K562 (cell line): ENCODE measurements around the gene SLC25A26. TPM values are rescaled to one million over a fixed set of nuclear protein-coding genes. Genes with fewer than 3 reads are reported as not detected.

ENCODE experiments used
- CBX8 ChIP-seq: fragments of 200-600 bp; sonication (generic); IDR thresholded peaks from 2 replicates; pipeline ENCODE4 v1.6.1; 2012; ENCODE audit warnings: borderline replicate concordance, mixed run types, low read depth, mild to moderate bottlenecking, moderate library complexity, mixed read lengths, low read length, control low read depth, inconsistent platforms; ENCODE audit not compliant: poor library complexity, severe bottlenecking; ENCODE audit errors: extremely low read depth
- FUS ChIP-seq: fragments of 200-400 bp; formaldehyde crosslinking; optimal IDR thresholded peaks from 2 replicates; pipeline ENCODE3; 2017; ENCODE audit warnings: low read depth, low read length
- KDM2B ChIP-seq: fragments of 250-450 bp; sonication (Bioruptor Pico); IDR thresholded peaks from 2 replicates; pipeline ENCODE4 v1.8.0; 2021; ENCODE audit warnings: mild to moderate bottlenecking, moderate library complexity
- KDM4B ChIP-seq, 2 experiments: fragments of 450-650 bp in 1 of 2; sonication (generic) in 1 of 2; IDR thresholded peaks; 2 replicates each; pipeline ENCODE4 v1.6.1; 2016 to 2017; ENCODE audit warnings: borderline replicate concordance in 2 of 2, antibody characterized with exemption in 1 of 2, low read depth in 1 of 2, mild to moderate bottlenecking in 1 of 2
- KDM5B ChIP-seq: fragments of 200-600 bp; sonication (generic); IDR thresholded peaks from 2 replicates; pipeline ENCODE4 v1.6.1; 2012; ENCODE audit warnings: low read depth, mild to moderate bottlenecking, moderate library complexity, low read length, control low read depth, inconsistent platforms; ENCODE audit not compliant: insufficient replicate concordance
- MCM5 ChIP-seq: fragments of 450-650 bp; IDR thresholded peaks from 2 replicates; pipeline ENCODE4 v1.6.1; 2016; ENCODE audit warnings: low read depth
- MTA2 ChIP-seq: fragments of 450-650 bp; IDR thresholded peaks from 2 replicates; pipeline ENCODE4 v1.6.1; 2016; ENCODE audit warnings: low read depth
- NCOA2 ChIP-seq, 2 experiments: fragments of 450-650 bp; IDR thresholded peaks; 2 replicates each; pipeline ENCODE4 v1.6.1; 2018; ENCODE audit warnings: mild to moderate bottlenecking in 2 of 2, moderate library complexity in 1 of 2; ENCODE audit not compliant: partially characterized antibody in 2 of 2
- RBBP5 ChIP-seq: fragments of 200-600 bp; sonication (generic); IDR thresholded peaks from 2 replicates; pipeline ENCODE4 v1.6.1; 2012; ENCODE audit warnings: borderline replicate concordance, mild to moderate bottlenecking, low read length, control low read depth, inconsistent platforms; ENCODE audit not compliant: insufficient read depth, poor library complexity, severe bottlenecking
- SRSF3 ChIP-seq: fragments of 200-400 bp; formaldehyde crosslinking; IDR thresholded peaks from 2 replicates; pipeline ENCODE4 v1.6.1; 2016; ENCODE audit warnings: mild to moderate bottlenecking, low read length, moderate library complexity; ENCODE audit not compliant: insufficient read depth
- STAG1 ChIP-seq: sonication (generic); formaldehyde crosslinking; IDR thresholded peaks from 2 replicates; pipeline ENCODE4 v1.5.0; 2020; ENCODE audit warnings: missing genetic modification reagents, borderline replicate concordance
- ZFX ChIP-seq: sonication (generic); formaldehyde crosslinking; IDR thresholded peaks from 2 replicates; pipeline ENCODE4 v1.8.0; 2022; ENCODE audit warnings: mild to moderate bottlenecking, missing genetic modification reagents, moderate library complexity
- ZNF146 ChIP-seq: IDR thresholded peaks from one replicate; pipeline ENCODE4 v1.6.1; 2018; ENCODE audit warnings: missing compliant biosample characterization; ENCODE audit not compliant: unreplicated experiment
- polyA plus RNA-seq, 8 experiments: library from polyadenylated mRNA; depleted of rRNA in 4 of 8; stranded (reverse) in 5 of 8; unstranded in 3 of 8; fragments of >200 nt; fragmentation: Nextera tagmentation in 2 of 8; fragmentation: Illumina TruSeq in 1 of 8; extraction: Ambion mirVana in 2 of 8; extraction: Trizol in 1 of 8; gene quantifications; 2 replicates each; pipeline versions ENCODE4 v1.2.1 to v1.2.3, GENCODE V29; 2011 to 2014; ENCODE audit warnings: inconsistent platforms in 1 of 8, missing spikeins in 1 of 8
- total RNA-seq, 7 experiments: library from RNA; depleted of rRNA in 6 of 7; stranded (reverse); fragments of >200 nt in 6 of 7; fragmentation: Illumina TruSeq in 2 of 7; extraction: Trizol in 2 of 7; gene quantifications; 2 replicates each; pipeline versions ENCODE4 v1.2.1 to v1.2.3, GENCODE V29; 2011 to 2021; ENCODE audit warnings: low replicate concordance in 1 of 7
- TF ChIP-seq, protein P1 (sequence below): sonication (generic); formaldehyde crosslinking; IDR thresholded peaks from 2 replicates; pipeline ENCODE4 v1.9.0; 2022; ENCODE audit warnings: mild to moderate bottlenecking, missing genetic modification reagents
- TF ChIP-seq, protein P2 (sequence below): fragments of 200-800 bp; sonication (Bioruptor generic); IDR thresholded peaks from 2 replicates; pipeline ENCODE4 v1.6.1; 2017; ENCODE audit warnings: missing genetic modification characterization, missing compliant biosample characterization
- TF ChIP-seq, protein P3 (sequence below): IDR thresholded peaks from 3 replicates; pipeline ENCODE4 v1.6.1; 2011; ENCODE audit warnings: borderline replicate concordance, mild to moderate bottlenecking; ENCODE audit not compliant: insufficient read length, insufficient read depth
- TF ChIP-seq, protein P4 (sequence below): sonication (generic); formaldehyde crosslinking; IDR thresholded peaks from 2 replicates; pipeline ENCODE4 v1.8.0; 2023; ENCODE audit warnings: missing genetic modification reagents, mild to moderate bottlenecking, borderline replicate concordance

The SLC25A26 gene
- total and polyA plus RNA-seq, 9 of the 15 experiments (the other 6 are each of a cell fraction or from before 2014, with no cell fraction given), result 7.2 to 29.1 (median 12.6) TPM

DNA sequence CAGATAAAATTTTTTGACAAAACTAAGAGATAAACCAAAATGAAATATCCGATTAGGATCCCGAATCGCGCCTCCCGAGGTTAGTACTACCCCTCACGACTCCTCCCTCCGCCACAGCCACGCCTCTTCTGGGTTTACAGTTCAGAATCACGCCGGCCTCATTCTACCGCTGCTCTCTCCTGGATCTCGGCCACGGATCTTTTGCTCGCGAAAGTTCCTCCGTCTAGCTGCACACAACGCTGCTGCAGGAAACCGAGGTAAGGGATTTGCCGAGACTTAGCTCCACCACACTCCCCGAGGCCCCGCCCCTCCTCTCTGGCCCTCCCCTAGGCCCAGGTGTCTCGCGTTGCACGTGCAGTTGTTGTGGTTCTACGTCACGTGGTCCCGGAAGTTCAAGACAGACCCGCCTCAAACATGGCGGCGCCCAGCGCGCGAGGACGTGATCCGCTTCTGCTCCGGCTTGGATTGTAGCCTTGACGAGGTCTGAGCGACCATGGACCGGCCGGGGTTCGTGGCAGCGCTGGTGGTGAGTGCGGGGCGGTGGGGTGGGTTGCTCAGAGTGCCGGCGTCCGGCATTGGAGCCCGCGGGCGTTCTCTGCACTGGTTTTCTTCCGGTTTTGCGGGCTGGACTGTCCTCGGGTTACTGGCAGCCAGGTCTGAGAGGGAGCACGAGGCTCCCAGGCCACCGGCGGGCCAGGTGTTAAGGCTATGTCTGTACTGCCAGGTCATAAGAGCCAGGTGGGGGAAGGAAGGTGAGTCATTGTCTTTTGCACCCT, at the start of gene SLC25A26 (continued):
- TF ChIP-seq KDM5B (peak; percentile 72), ZFX (CRISPR knock-in tag) (peak; percentile 77), MCM5 (no peak), STAG1 (no peak), ZNF146 (CRISPR knock-in tag) (no peak), RBBP5 (peak; percentile 90), NCOA2 (IDR thresholded peaks at IDR 0.05; ENCODE audit: partially characterized antibody in 2 of 2) (no peak), MTA2 (no peak), KDM2B (no peak), CBX8 (no peak), SRSF3 (no peak), FUS (no peak), KDM4B (IDR thresholded peaks at IDR 0.05; ENCODE audit: borderline replicate concordance in 2 of 2, low read depth in 1 of 2) (no peak)
- TF ChIP-seq, protein P1, sequence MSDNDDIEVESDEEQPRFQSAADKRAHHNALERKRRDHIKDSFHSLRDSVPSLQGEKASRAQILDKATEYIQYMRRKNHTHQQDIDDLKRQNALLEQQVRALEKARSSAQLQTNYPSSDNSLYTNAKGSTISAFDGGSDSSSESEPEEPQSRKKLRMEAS (CRISPR knock-in tag), result peak; percentile 91
- TF ChIP-seq, protein P2, sequence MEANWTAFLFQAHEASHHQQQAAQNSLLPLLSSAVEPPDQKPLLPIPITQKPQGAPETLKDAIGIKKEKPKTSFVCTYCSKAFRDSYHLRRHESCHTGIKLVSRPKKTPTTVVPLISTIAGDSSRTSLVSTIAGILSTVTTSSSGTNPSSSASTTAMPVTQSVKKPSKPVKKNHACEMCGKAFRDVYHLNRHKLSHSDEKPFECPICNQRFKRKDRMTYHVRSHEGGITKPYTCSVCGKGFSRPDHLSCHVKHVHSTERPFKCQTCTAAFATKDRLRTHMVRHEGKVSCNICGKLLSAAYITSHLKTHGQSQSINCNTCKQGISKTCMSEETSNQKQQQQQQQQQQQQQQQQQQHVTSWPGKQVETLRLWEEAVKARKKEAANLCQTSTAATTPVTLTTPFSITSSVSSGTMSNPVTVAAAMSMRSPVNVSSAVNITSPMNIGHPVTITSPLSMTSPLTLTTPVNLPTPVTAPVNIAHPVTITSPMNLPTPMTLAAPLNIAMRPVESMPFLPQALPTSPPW (CRISPR knock-in tag), result peak; percentile 56
- TF ChIP-seq, protein P3, sequence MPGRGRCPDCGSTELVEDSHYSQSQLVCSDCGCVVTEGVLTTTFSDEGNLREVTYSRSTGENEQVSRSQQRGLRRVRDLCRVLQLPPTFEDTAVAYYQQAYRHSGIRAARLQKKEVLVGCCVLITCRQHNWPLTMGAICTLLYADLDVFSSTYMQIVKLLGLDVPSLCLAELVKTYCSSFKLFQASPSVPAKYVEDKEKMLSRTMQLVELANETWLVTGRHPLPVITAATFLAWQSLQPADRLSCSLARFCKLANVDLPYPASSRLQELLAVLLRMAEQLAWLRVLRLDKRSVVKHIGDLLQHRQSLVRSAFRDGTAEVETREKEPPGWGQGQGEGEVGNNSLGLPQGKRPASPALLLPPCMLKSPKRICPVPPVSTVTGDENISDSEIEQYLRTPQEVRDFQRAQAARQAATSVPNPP, result no peak
- TF ChIP-seq, protein P4, sequence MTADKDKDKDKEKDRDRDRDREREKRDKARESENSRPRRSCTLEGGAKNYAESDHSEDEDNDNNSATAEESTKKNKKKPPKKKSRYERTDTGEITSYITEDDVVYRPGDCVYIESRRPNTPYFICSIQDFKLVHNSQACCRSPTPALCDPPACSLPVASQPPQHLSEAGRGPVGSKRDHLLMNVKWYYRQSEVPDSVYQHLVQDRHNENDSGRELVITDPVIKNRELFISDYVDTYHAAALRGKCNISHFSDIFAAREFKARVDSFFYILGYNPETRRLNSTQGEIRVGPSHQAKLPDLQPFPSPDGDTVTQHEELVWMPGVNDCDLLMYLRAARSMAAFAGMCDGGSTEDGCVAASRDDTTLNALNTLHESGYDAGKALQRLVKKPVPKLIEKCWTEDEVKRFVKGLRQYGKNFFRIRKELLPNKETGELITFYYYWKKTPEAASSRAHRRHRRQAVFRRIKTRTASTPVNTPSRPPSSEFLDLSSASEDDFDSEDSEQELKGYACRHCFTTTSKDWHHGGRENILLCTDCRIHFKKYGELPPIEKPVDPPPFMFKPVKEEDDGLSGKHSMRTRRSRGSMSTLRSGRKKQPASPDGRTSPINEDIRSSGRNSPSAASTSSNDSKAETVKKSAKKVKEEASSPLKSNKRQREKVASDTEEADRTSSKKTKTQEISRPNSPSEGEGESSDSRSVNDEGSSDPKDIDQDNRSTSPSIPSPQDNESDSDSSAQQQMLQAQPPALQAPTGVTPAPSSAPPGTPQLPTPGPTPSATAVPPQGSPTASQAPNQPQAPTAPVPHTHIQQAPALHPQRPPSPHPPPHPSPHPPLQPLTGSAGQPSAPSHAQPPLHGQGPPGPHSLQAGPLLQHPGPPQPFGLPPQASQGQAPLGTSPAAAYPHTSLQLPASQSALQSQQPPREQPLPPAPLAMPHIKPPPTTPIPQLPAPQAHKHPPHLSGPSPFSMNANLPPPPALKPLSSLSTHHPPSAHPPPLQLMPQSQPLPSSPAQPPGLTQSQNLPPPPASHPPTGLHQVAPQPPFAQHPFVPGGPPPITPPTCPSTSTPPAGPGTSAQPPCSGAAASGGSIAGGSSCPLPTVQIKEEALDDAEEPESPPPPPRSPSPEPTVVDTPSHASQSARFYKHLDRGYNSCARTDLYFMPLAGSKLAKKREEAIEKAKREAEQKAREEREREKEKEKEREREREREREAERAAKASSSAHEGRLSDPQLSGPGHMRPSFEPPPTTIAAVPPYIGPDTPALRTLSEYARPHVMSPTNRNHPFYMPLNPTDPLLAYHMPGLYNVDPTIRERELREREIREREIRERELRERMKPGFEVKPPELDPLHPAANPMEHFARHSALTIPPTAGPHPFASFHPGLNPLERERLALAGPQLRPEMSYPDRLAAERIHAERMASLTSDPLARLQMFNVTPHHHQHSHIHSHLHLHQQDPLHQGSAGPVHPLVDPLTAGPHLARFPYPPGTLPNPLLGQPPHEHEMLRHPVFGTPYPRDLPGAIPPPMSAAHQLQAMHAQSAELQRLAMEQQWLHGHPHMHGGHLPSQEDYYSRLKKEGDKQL (CRISPR knock-in tag), result no peak
